Trophoblast cell (in vitro differentiated cells and primary cell): ENCODE data around the gene FOSL2.
A peak's percentile ranks its signal among the peaks of the same experiment; 100 is the strongest.

Source experiments
- DNase-seq, 2 donors: peaks; one replicate each; pipeline ENCODE4 v3.0.0-alpha.2; 2016
- H2AFZ ChIP-seq: 2 replicates; pipeline ENCODE4 v1.6.1; 2013; ENCODE audit warnings: low read length, moderate library complexity, mild to moderate bottlenecking; ENCODE audit not compliant: insufficient read depth, poor library complexity
- H2AK5ac ChIP-seq: 2 replicates; pipeline ENCODE4 v1.6.1; 2013; ENCODE audit warnings: mild to moderate bottlenecking, low read length
- H2BK120ac ChIP-seq: 2 replicates; pipeline ENCODE4 v1.6.1; 2013; ENCODE audit warnings: low read length, mild to moderate bottlenecking, moderate library complexity; ENCODE audit not compliant: insufficient read depth, poor library complexity
- H2BK12ac ChIP-seq: 2 replicates; pipeline ENCODE4 v1.6.1; 2013; ENCODE audit warnings: mild to moderate bottlenecking, low read length, moderate library complexity
- H2BK5ac ChIP-seq: 2 replicates; pipeline ENCODE4 v1.6.1; 2013; ENCODE audit warnings: low read length, low read depth, moderate library complexity, mild to moderate bottlenecking; ENCODE audit not compliant: poor library complexity
- H3K14ac ChIP-seq: 2 replicates; pipeline ENCODE4 v1.6.1; 2013; ENCODE audit warnings: mild to moderate bottlenecking, low read length
- H3K18ac ChIP-seq: 2 replicates; pipeline ENCODE4 v1.6.1; 2013; ENCODE audit warnings: mild to moderate bottlenecking, low read length
- H3K23ac ChIP-seq: 2 replicates; pipeline ENCODE4 v1.6.1; 2013; ENCODE audit warnings: low read length
- H3K27ac ChIP-seq: 2 replicates; pipeline ENCODE4 v1.5.1; 2013; ENCODE audit warnings: low read depth, mild to moderate bottlenecking, inconsistent platforms, low read length, moderate library complexity
- H3K27me3 ChIP-seq: 2 replicates; pipeline ENCODE4 v1.6.1; 2013; ENCODE audit warnings: inconsistent platforms, mild to moderate bottlenecking, low read length, moderate library complexity; ENCODE audit not compliant: insufficient read depth
- H3K36me3 ChIP-seq, 2 experiments: 1 replicate in 1 of 2; 2 replicates in 1 of 2; pipeline ENCODE4 v1.6.1; 2013; ENCODE audit warnings: low read length in 2 of 2, mild to moderate bottlenecking in 2 of 2, moderate library complexity in 1 of 2; ENCODE audit not compliant: insufficient read depth in 2 of 2, control insufficient read depth in 1 of 2
- H3K4ac ChIP-seq: 2 replicates; pipeline ENCODE4 v1.6.1; 2013; ENCODE audit warnings: low read depth, mild to moderate bottlenecking, low read length, moderate library complexity
- H3K4me1 ChIP-seq, 2 experiments: 1 replicate in 1 of 2; 2 replicates in 1 of 2; pipeline ENCODE4 v1.6.1; 2013; ENCODE audit warnings: low read length in 2 of 2, mild to moderate bottlenecking in 2 of 2, moderate library complexity in 1 of 2; ENCODE audit not compliant: insufficient read depth in 2 of 2, control insufficient read depth in 1 of 2
- H3K4me2 ChIP-seq: 2 replicates; pipeline ENCODE4 v1.6.1; 2013; ENCODE audit warnings: inconsistent platforms, mild to moderate bottlenecking, low read length, moderate library complexity
- H3K4me3 ChIP-seq: 2 replicates; pipeline ENCODE4 v1.5.1; 2013; ENCODE audit warnings: mild to moderate bottlenecking, low read depth, low read length, inconsistent platforms
- H3K79me1 ChIP-seq: one replicate; pipeline ENCODE4 v1.6.1; 2013; ENCODE audit warnings: low read length
- H3K79me2 ChIP-seq: 2 replicates; pipeline ENCODE4 v1.6.1; 2013; ENCODE audit warnings: low read length, mild to moderate bottlenecking; ENCODE audit not compliant: control insufficient read depth, insufficient read depth, poor library complexity
- H3K9ac ChIP-seq: 2 replicates; pipeline ENCODE4 v1.6.1; 2013; ENCODE audit warnings: mild to moderate bottlenecking, low read length
- H3K9me3 ChIP-seq: 2 replicates; pipeline ENCODE4 v1.6.1; 2013; ENCODE audit warnings: low read depth, mild to moderate bottlenecking, control low read depth, inconsistent platforms, low read length; ENCODE audit not compliant: insufficient read depth
- H4K12ac ChIP-seq: 2 replicates; pipeline ENCODE4 v1.6.1; 2013; ENCODE audit warnings: low read depth, mild to moderate bottlenecking, low read length, moderate library complexity
- H4K8ac ChIP-seq: 2 replicates; pipeline ENCODE4 v1.6.1; 2013; ENCODE audit warnings: low read depth, mild to moderate bottlenecking, low read length, moderate library complexity
- H4K91ac ChIP-seq: one replicate; pipeline ENCODE4 v1.6.1; 2013; ENCODE audit warnings: low read depth, mild to moderate bottlenecking, low read length, moderate library complexity
- WGBS: extraction: QIAGEN DNeasy Blood & Tissue Kit; methylation state at CpG from one replicate; pipeline ENCODE4 v1.1.7; 2013; ENCODE audit warnings: missing lambda C conversion rate; ENCODE audit not compliant: insufficient read length, insufficient coverage; ENCODE audit errors: extremely low coverage; 5-methylcytosine and 5-hydroxymethylcytosine counted together

The FOSL2 gene

DNA sequence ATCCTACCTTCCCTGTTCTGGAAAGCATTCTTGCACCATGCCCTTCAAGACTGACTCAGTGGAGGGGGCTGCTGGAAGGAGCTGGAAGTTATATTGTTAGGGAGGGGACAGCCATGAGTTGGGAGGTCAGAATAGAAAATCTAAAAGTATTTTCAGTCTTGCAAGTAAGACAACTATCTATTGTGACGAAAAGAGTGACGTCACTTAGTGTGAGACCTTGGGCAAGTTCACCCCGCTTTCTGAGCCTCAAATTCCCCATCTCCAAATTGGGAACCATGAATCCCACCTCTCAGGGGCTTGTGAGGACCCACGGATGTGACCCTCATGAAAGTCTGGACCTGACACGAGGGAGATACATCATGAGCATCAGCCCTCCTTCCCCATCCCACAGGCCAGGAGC is 46.5 kb downstream of the FOSL2 start:
- Histone ChIP-seq H3K23ac (no peak overlapping the region), H2AFZ (no peak overlapping the region), H3K79me2 (no peaks in the 10 kb centered on the region), H3K4me2 (no peak overlapping the region), H3K4ac (no peak overlapping the region), H3K27me3 (no peaks in the 10 kb centered on the region), H3K9ac (no peak overlapping the region), H4K91ac (no peak overlapping the region), H3K18ac (no peak overlapping the region), H2BK5ac (no peak overlapping the region), H3K9me3 (peaks cover 2% of the 10 kb centered on the region), H3K14ac (no peak overlapping the region), H3K79me1 (peaks cover 7% of the 10 kb centered on the region), H2BK12ac (no peak overlapping the region), H2BK120ac (no peak overlapping the region), H3K27ac (no peak overlapping the region), H3K4me1 (peaks cover 15 to 17% of the 10 kb centered on the region in 2 experiments), H4K8ac (no peak overlapping the region), H3K4me3 (no peak overlapping the region), H3K36me3 (no peaks in the 10 kb centered on the region), H4K12ac (no peak overlapping the region), H2AK5ac (peak overlapping the region; percentile 18)
- DNase-seq, result no peak
- no CpG with 5 or more reads among the region's 5 CpGs for WGBS

DNA sequence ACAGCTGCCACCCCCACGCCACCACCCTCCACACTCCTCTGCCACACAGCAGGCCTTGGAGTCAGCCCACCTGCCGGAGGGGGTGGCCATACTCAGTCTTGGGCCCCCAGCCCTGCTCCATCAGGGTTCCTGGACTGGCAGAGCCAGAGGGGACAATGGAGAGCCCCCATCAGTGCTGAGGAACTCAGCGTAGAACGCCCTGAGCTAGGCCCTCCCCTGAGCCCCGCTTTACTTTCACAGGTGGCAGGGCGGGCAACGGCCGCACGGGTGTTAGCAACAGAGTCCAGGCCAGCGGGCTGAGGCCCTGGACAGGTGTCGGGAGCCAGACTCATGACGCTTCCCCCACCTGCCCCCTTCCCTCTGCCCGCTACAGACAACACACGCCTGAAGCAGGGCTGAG is 47.1 kb downstream of the FOSL2 start:
- no peak overlapping the region for H3K9ac ChIP-seq
- no peaks in the 10 kb centered on the region for H3K79me2 ChIP-seq
- no peaks in the 10 kb centered on the region for H3K27me3 ChIP-seq
- no peak overlapping the region for H3K4ac ChIP-seq
- no peak overlapping the region for H3K27ac ChIP-seq
- no peak for DNase-seq
- H4K8ac ChIP-seq, result no peak overlapping the region
- H3K18ac ChIP-seq, result no peak overlapping the region
- no peak overlapping the region for H3K23ac ChIP-seq
- no peak overlapping the region for H3K4me2 ChIP-seq
- H2AK5ac ChIP-seq, result no peak overlapping the region
- no peak overlapping the region for H2BK120ac ChIP-seq
- no peaks in the 10 kb centered on the region for H3K36me3 ChIP-seq
- no peak overlapping the region for H2BK12ac ChIP-seq
- H3K79me1 ChIP-seq, result peaks cover 7% of the 10 kb centered on the region
- H2BK5ac ChIP-seq, result no peak overlapping the region
- H3K14ac ChIP-seq, result no peak overlapping the region
- peaks cover 2% of the 10 kb centered on the region for H3K9me3 ChIP-seq
- H3K4me3 ChIP-seq, result no peak overlapping the region
- no peak overlapping the region for H4K91ac ChIP-seq
- H4K12ac ChIP-seq, result no peak overlapping the region
- no peak overlapping the region for H2AFZ ChIP-seq
- peaks cover 15 to 17% of the 10 kb centered on the region in 2 experiments for H3K4me1 ChIP-seq
- no CpG with 5 or more reads among the region's 14 CpGs for WGBS

DNA sequence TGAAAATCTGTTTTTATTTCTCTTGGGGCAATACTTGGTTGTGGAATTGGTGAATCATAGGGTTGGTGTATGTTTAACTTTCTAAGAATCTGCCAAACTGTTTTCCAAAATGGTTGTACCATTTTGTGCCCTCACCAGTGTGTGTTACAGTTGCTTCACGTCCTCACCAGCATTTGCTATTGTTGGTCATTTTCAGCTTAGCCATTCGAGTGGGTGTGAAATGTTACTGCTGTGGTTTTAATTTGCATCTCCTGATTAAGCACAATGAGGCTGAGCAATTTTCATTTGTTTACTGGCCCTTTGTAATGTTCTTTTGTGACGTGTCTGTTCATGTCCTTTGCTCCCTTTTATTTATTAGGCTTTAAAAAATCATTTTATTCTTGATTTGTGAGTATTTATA is 49.7 kb downstream of the FOSL2 start:
- Histone ChIP-seq H3K4me2 (no peak overlapping the region), H2BK5ac (no peak overlapping the region), H3K14ac (no peak overlapping the region), H4K91ac (no peak overlapping the region), H3K79me1 (peaks cover 4% of the 10 kb centered on the region), H3K4ac (no peak overlapping the region), H3K79me2 (no peaks in the 10 kb centered on the region), H3K9ac (no peak overlapping the region), H3K9me3 (peaks cover 2% of the 10 kb centered on the region), H3K36me3 (no peaks in the 10 kb centered on the region), H3K27ac (no peak overlapping the region), H2BK12ac (no peak overlapping the region), H3K4me3 (no peak overlapping the region), H2AFZ (no peak overlapping the region), H3K27me3 (no peaks in the 10 kb centered on the region), H3K23ac (no peak overlapping the region), H2BK120ac (no peak overlapping the region), H3K18ac (no peak overlapping the region), H2AK5ac (no peak overlapping the region), H4K8ac (no peak overlapping the region), H3K4me1 (peaks cover 7 to 12% of the 10 kb centered on the region in 2 experiments), H4K12ac (no peak overlapping the region)
- no peak for DNase-seq
- WGBS, result no CpG with 5 or more reads among the region's 3 CpGs

DNA sequence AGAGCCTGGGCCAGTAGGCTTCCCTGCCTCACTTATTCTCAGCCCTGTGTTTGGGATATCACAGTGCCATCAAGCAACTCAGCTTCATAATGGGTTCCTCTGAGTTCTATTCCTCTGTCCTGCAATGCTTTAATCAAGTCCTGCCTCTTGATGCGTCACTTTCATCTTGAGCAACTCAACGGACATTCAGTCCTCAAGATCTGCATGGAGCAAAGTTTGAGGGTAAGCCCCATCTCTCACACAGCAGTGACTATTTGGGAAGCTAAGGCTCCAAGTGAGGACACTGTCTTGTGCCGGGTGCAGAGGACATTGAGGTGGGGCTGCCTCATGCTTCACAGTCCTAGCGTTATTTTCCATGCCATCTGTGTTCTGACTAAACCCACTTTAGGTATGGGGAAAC is 52.3 kb downstream of the FOSL2 start:
- WGBS, result no CpG with 5 or more reads among the region's 4 CpGs
- no peak overlapping the region for H2BK5ac ChIP-seq
- H4K12ac ChIP-seq, result no peak overlapping the region
- H4K91ac ChIP-seq, result no peak overlapping the region
- no peak overlapping the region for H3K23ac ChIP-seq
- H2BK120ac ChIP-seq, result no peak overlapping the region
- no peak overlapping the region for H3K4ac ChIP-seq
- no peak overlapping the region for H3K4me3 ChIP-seq
- H3K27ac ChIP-seq, result no peak overlapping the region
- no peaks in the 10 kb centered on the region for H3K36me3 ChIP-seq
- H2AK5ac ChIP-seq, result no peak overlapping the region
- no peaks in the 10 kb centered on the region for H3K79me2 ChIP-seq
- H3K4me2 ChIP-seq, result no peak overlapping the region
- H3K18ac ChIP-seq, result no peak overlapping the region
- no peak overlapping the region for H2AFZ ChIP-seq
- H3K4me1 ChIP-seq, result peaks cover 6 to 11% of the 10 kb centered on the region in 2 experiments
- H3K9me3 ChIP-seq, result no peaks in the 10 kb centered on the region
- no peak overlapping the region for H2BK12ac ChIP-seq
- peaks cover under 1% of the 10 kb centered on the region for H3K79me1 ChIP-seq
- no peak overlapping the region for H3K14ac ChIP-seq
- no peak for DNase-seq
- H3K9ac ChIP-seq, result no peak overlapping the region
- H4K8ac ChIP-seq, result no peak overlapping the region
- H3K27me3 ChIP-seq, result no peaks in the 10 kb centered on the region
